A673 (cell line): Measurements from ENCODE around the gene CRISPLD2.

ENCODE experiments used
- EZH2 ChIP-seq: fragments of 200-600 bp; sonication (generic); IDR thresholded peaks from 2 replicates; pipeline ENCODE4 v1.6.1; 2017; ENCODE audit warnings: borderline replicate concordance, low read depth, mild to moderate bottlenecking, mixed read lengths, antibody characterized with exemption, low read length; ENCODE audit not compliant: poor library complexity, severe bottlenecking
- TF ChIP-seq, protein P1 (sequence below): fragments of 300-800, 200-600 bp; sonication (generic); conservative IDR thresholded peaks from 2 replicates; pipeline ENCODE4 v1.5.1; 2017; ENCODE audit warnings: low read depth, mild to moderate bottlenecking, antibody characterized with exemption, low read length, moderate library complexity, mixed read lengths

DNA sequence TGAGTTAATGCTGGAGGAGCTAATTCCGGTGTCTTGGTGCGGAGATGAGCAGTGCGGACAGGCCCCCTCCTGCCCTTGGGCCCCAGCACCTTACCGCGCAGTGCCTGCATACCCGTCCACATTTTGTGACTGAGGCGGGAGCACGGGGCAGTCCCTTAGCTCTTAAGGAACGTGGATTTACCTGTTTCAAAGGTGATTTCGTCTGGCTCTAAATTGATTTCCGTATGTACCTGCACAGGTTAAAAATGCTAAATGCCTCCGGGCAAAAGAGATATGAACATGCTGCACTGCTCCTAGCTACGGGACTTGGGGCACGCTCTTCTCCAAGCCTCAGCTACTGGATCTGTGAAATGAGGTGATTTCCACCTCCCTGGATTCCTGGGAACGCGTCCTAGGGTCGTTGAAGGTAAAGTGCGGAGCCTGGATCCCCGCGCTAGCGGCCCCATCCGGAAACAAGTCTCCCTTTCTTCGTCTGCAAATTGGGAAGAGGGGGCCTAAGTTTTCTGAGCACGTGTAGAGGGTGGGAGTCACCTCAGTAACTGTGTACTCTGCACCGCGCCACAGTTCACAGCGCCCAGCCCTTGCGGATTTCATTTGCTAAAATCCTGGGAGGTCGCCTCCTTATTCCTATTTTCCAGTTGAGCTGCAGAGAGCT, 669 bp upstream of the CRISPLD2 start:
- TF ChIP-seq, protein P1, sequence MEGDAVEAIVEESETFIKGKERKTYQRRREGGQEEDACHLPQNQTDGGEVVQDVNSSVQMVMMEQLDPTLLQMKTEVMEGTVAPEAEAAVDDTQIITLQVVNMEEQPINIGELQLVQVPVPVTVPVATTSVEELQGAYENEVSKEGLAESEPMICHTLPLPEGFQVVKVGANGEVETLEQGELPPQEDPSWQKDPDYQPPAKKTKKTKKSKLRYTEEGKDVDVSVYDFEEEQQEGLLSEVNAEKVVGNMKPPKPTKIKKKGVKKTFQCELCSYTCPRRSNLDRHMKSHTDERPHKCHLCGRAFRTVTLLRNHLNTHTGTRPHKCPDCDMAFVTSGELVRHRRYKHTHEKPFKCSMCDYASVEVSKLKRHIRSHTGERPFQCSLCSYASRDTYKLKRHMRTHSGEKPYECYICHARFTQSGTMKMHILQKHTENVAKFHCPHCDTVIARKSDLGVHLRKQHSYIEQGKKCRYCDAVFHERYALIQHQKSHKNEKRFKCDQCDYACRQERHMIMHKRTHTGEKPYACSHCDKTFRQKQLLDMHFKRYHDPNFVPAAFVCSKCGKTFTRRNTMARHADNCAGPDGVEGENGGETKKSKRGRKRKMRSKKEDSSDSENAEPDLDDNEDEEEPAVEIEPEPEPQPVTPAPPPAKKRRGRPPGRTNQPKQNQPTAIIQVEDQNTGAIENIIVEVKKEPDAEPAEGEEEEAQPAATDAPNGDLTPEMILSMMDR, result no peak
- no peak for TF ChIP-seq EZH2
